ENCODE results near the gene ARID1A. TPM values are rescaled to one million over a fixed set of nuclear protein-coding genes. Genes with fewer than 3 reads are reported as not detected.
A peak's percentile ranks its signal among the peaks of the same experiment; 100 is the strongest.

Gene ARID1A
- polyA plus RNA-seq, 2 of the 4 experiments (the other 2 are of a cell fraction): 17.4 to 21.4 TPM

GRCh38 chr1:26696654-26697430 is 1.0 kb downstream of the ARID1A start:
- no peak for FAIRE-seq
- WGBS (ENCODE audit: missing lambda C conversion rate): 3% methylated on average over 7 of the region's 98 CpGs
- POLR2A ChIA-PET: interaction anchor here (0.6 to 2.3 kb wide), 4 partner anchors 9 to 496 kb away, joined by 3 to 15 read pairs (median 4); partner anchors contain the start of gene PIGV
- H3K27ac ChIP-seq: peak overlapping the region; percentile 100
- no peak for ATAC-seq
- peak overlapping the region; percentile 94 for H3K4me2 ChIP-seq
- H3K4me1 ChIP-seq: peaks cover 54% of the 10 kb centered on the region
- peak overlapping the region; percentile 91 for H3K4me3 ChIP-seq
- TF ChIP-seq FOXS1 (CRISPR knock-in tag; IDR thresholded peaks at IDR 0.05) (no peak), PHF8 (IDR thresholded peaks at IDR 0.05; ENCODE audit: borderline replicate concordance, low read depth) (0 out of 2 replicates have a peak, but pooled peaks have one; percentile 16), JUN (IDR thresholded peaks at IDR 0.05) (peak in 1 of 2 experiments; percentile 57; a peak in 2 of 5 replicates), PBX3 (IDR thresholded peaks at IDR 0.05) (peak; percentile 36; the same call in 1 of the 2 replicates)
- no peak for DNase-seq (ENCODE audit: low read depth in 1 of 2, low spot score in 1 of 2)
- H3K9me3 ChIP-seq: no peaks in the 10 kb centered on the region
- CTCF ChIA-PET: interaction anchor here (0.5 to 1.1 kb wide), 2 partner anchors 50 to 103 kb away, joined by 3 to 4 read pairs; no protein-coding TSS in a partner anchor

GRCh38 chr1:26697431-26697977 is 1.7 kb downstream of the ARID1A start:
- CTCF ChIA-PET: interaction anchor here (0.5 to 2.5 kb wide), 8 partner anchors 9 to 103 kb away, joined by 3 to 13 read pairs (median 4); partner anchors contain the start of gene PIGV
- POLR2A ChIA-PET: interaction anchor here (0.6 to 2.3 kb wide), 4 partner anchors 8 to 495 kb away, joined by 3 to 15 read pairs (median 5); partner anchors contain the start of gene PIGV
- no peak for FAIRE-seq
- TF ChIP-seq FOSL2 (IDR thresholded peaks at IDR 0.05) (no peak), FOSL2 (CRISPR knock-in tag; IDR thresholded peaks at IDR 0.05) (no peak), JUN (IDR thresholded peaks at IDR 0.05) (peak in 1 of 2 experiments; percentile 48; a peak in 2 of 5 replicates)
- WGBS (ENCODE audit: missing lambda C conversion rate): 2% methylated on average over 12 of the region's 30 CpGs
- H3K9me3 ChIP-seq: no peaks in the 10 kb centered on the region
- peak overlapping the region; percentile 91 for H3K4me3 ChIP-seq
- peak overlapping the region; percentile 100 for H3K27ac ChIP-seq
- H3K4me1 ChIP-seq: peaks cover 59% of the 10 kb centered on the region
- ATAC-seq: peak in 1 of 2 experiments; percentile 0; a peak in 1 of 6 replicates
- no peak for DNase-seq (ENCODE audit: low read depth in 1 of 2, low spot score in 1 of 2)
- peak overlapping the region; percentile 94 for H3K4me2 ChIP-seq

- peak; percentile 58 to 83 for DNase-seq (ENCODE audit: low read depth in 1 of 2, low spot score in 1 of 2)
- H3K4me2 ChIP-seq: peak overlapping the region; percentile 94
- peak; percentile 28 for FAIRE-seq
- peak; percentile 58 to 68 for ATAC-seq
- ChIA-PET CTCF (interaction anchor here (0.8 to 2.5 kb wide), 8 partner anchors 9 to 96 kb away, joined by 3 to 13 read pairs (median 4); partner anchors contain the start of gene PIGV), POLR2A (interaction anchor here (0.6 to 2.3 kb wide), 3 partner anchors 11 to 89 kb away, joined by 6 to 15 read pairs (median 7); partner anchors contain the start of gene PIGV)
- H3K9me3 ChIP-seq: no peaks in the 10 kb centered on the region
- H3K4me1 ChIP-seq: peaks cover 66% of the 10 kb centered on the region
- peak overlapping the region; percentile 91 for H3K4me3 ChIP-seq
- peak overlapping the region; percentile 100 for H3K27ac ChIP-seq
- 3% methylated on average over 5 of the region's 8 CpGs for WGBS (ENCODE audit: missing lambda C conversion rate)
- TF ChIP-seq USF2 (IDR thresholded peaks at IDR 0.05) (no peak), MAX (IDR thresholded peaks at IDR 0.05) (peak; percentile 50), PBX3 (IDR thresholded peaks at IDR 0.05) (peak; percentile 30; the same call in 1 of the 2 replicates)
Measured at GRCh38 chr1:26697978-26698849, 2.4 kb downstream of the ARID1A start.

GRCh38 chr1:26700711-26701110 is 4.9 kb downstream of the ARID1A start:
- FAIRE-seq (no peak), ATAC-seq (no peak), DNase-seq (ENCODE audit: low read depth in 1 of 2, low spot score in 1 of 2) (no peak)
- Histone ChIP-seq H3K4me2 (peak overlapping the region; percentile 94), H3K4me3 (no peak overlapping the region), H3K27ac (peak overlapping the region; percentile 9 to 35; a peak in 2 of 6 replicates), H3K4me1 (peaks cover 72% of the 10 kb centered on the region), H3K9me3 (no peaks in the 10 kb centered on the region)
- TF ChIP-seq POLR2AphosphoS2 (conservative IDR thresholded peaks at IDR 0.05; ENCODE audit: low read length): no peak
- TF ChIP-seq HES2 (IDR thresholded peaks at IDR 0.05): no peak
- TF ChIP-seq RARB (CRISPR knock-in tag; IDR thresholded peaks at IDR 0.05): no peak
- no peak for TF ChIP-seq HEYL (CRISPR knock-in tag; IDR thresholded peaks at IDR 0.05)
- ChIA-PET CTCF (interaction anchor here (1.3 to 2.7 kb wide), 3 partner anchors 12 to 98 kb away, joined by 3 to 12 read pairs (median 8); partner anchors contain the start of gene PIGV), POLR2A (interaction anchor here (0.8 kb wide), 1 partner anchor 87 kb away, joined by 3 read pairs; the partner anchor contains the start of gene PIGV)
